IMR-90 (cell line): ENCODE measurements around the gene CRTAC1. TPM values are rescaled to one million over a fixed set of nuclear protein-coding genes. Genes with fewer than 3 reads are reported as not detected.

Source experiments
- ATAC-seq: fragments of 200-7000 bp; cut with Tn5 transposase; 2 replicates; pipeline ENCODE4 v1.9.1; 2020; ENCODE audit warnings: low read depth, mild to moderate bottlenecking, moderate library complexity
- BruUV-seq: library from RNA; stranded (reverse); fragments of 400-500 nt; replicated peaks from 2 replicates; lab custom pipeline; 2021; lab: Mats Ljungman, UMichigan
- CTCF ChIA-PET: fragments of 300-600 bp; formaldehyde crosslinking; extraction: SDS; loops from one replicate; lab custom pipeline; 2021; ENCODE audit warnings: antibody characterized with exemption; lab: Yijun Ruan, JAX
- POLR2A ChIA-PET: fragments of 300-600 bp; sonication (Branson Sonifier 250); formaldehyde crosslinking; loops from one replicate; lab custom pipeline; 2022; ENCODE audit warnings: antibody characterized with exemption; ENCODE audit not compliant: unreplicated experiment; lab: Charles Lee
- DNase-seq: peaks from one replicate; pipeline ENCODE4 v3.0.0; 2013
- H2AFZ ChIP-seq: replicated peaks from 2 replicates; pipeline ENCODE3; 2013; ENCODE audit warnings: low read length, mild to moderate bottlenecking; ENCODE audit not compliant: poor library complexity
- H2AK5ac ChIP-seq: 2 replicates; pipeline ENCODE4 v1.6.1; 2013; ENCODE audit warnings: low read depth, low read length, inconsistent platforms
- H2AK9ac ChIP-seq: replicated peaks from 2 replicates; pipeline ENCODE3; 2013; ENCODE audit warnings: mild to moderate bottlenecking, low read depth, low read length, moderate library complexity; ENCODE audit not compliant: poor library complexity
- H2BK120ac ChIP-seq: 2 replicates; pipeline ENCODE4 v1.6.1; 2013; ENCODE audit warnings: low read depth, low read length, inconsistent platforms
- H2BK15ac ChIP-seq: 3 replicates; pipeline ENCODE4 v1.6.1; 2013; ENCODE audit warnings: low read depth, low read length, inconsistent platforms
- H2BK20ac ChIP-seq: 2 replicates; pipeline ENCODE4 v1.6.1; 2013; ENCODE audit warnings: low read depth, mild to moderate bottlenecking, inconsistent platforms, low read length, moderate library complexity
- H2BK5ac ChIP-seq: 2 replicates; pipeline ENCODE4 v1.6.1; 2013; ENCODE audit warnings: mild to moderate bottlenecking, low read depth, low read length, inconsistent platforms; ENCODE audit not compliant: poor library complexity, severe bottlenecking
- H3K14ac ChIP-seq: replicated peaks from 2 replicates; pipeline ENCODE4 v1.6.1; 2013; ENCODE audit warnings: low read depth, low read length, inconsistent platforms
- H3K18ac ChIP-seq: 2 replicates; pipeline ENCODE4 v1.6.1; 2013; ENCODE audit warnings: low read depth, low read length, control low read depth
- H3K23ac ChIP-seq: 2 replicates; pipeline ENCODE4 v1.6.1; 2013; ENCODE audit warnings: low read depth, low read length, inconsistent platforms
- H3K27ac ChIP-seq: 2 replicates; pipeline ENCODE4 v1.5.1; 2013; ENCODE audit warnings: mild to moderate bottlenecking, control low read depth, low read length; ENCODE audit not compliant: insufficient read depth
- H3K27me3 ChIP-seq: 2 replicates; pipeline ENCODE4 v1.6.1; 2013; ENCODE audit warnings: low read length; ENCODE audit not compliant: control insufficient read depth, insufficient read depth
- H3K36me3 ChIP-seq: 2 replicates; pipeline ENCODE4 v1.6.1; 2013; ENCODE audit warnings: low read length, mixed read lengths; ENCODE audit not compliant: control insufficient read depth, insufficient read depth
- H3K4ac ChIP-seq: 2 replicates; pipeline ENCODE4 v1.6.1; 2013; ENCODE audit warnings: low read depth, low read length, inconsistent platforms
- H3K4me1 ChIP-seq: 2 replicates; pipeline ENCODE4 v1.6.1; 2013; ENCODE audit warnings: low read length, mixed read lengths; ENCODE audit not compliant: control insufficient read depth, insufficient read depth
- H3K4me2 ChIP-seq: 2 replicates; pipeline ENCODE4 v1.6.1; 2013; ENCODE audit warnings: low read depth, mild to moderate bottlenecking, control low read depth, low read length, moderate library complexity
- H3K4me3 ChIP-seq: 2 replicates; pipeline ENCODE4 v1.5.1; 2013; ENCODE audit warnings: low read depth, mild to moderate bottlenecking, control low read depth, low read length, moderate library complexity; ENCODE audit not compliant: insufficient read depth
- H3K56ac ChIP-seq: 2 replicates; pipeline ENCODE4 v1.6.1; 2013; ENCODE audit warnings: low read length, inconsistent platforms; ENCODE audit not compliant: insufficient read depth; ENCODE audit errors: extremely low read depth
- H3K79me1 ChIP-seq, 2 experiments: 2 replicates each; pipeline ENCODE4 v1.6.1; 2013; ENCODE audit warnings: low read length in 2 of 2, inconsistent platforms in 1 of 2, low read depth in 1 of 2
- H3K9ac ChIP-seq: 2 replicates; pipeline ENCODE4 v1.6.1; 2013; ENCODE audit warnings: low read depth, low read length, control low read depth
- H3K9me1 ChIP-seq: 2 replicates; pipeline ENCODE4 v1.6.1; 2013; ENCODE audit warnings: low read length, inconsistent platforms; ENCODE audit not compliant: insufficient read depth
- H3K9me3 ChIP-seq: 2 replicates; pipeline ENCODE4 v1.6.1; 2013; ENCODE audit warnings: low read length; ENCODE audit not compliant: control insufficient read depth, insufficient read depth
- H4K20me1 ChIP-seq: 2 replicates; pipeline ENCODE4 v1.6.1; 2013; ENCODE audit warnings: low read length, inconsistent platforms; ENCODE audit not compliant: insufficient read depth
- H4K5ac ChIP-seq: 2 replicates; pipeline ENCODE4 v1.6.1; 2013; ENCODE audit warnings: mild to moderate bottlenecking, low read depth, low read length, control low read depth
- H4K8ac ChIP-seq, 2 experiments: 2 replicates each; pipeline ENCODE4 v1.6.1; 2013; ENCODE audit warnings: low read depth in 2 of 2, low read length in 2 of 2, control low read depth in 1 of 2, inconsistent platforms in 1 of 2
- H4K91ac ChIP-seq: 2 replicates; pipeline ENCODE4 v1.6.1; 2013; ENCODE audit warnings: low read depth, low read length, inconsistent platforms; ENCODE audit not compliant: insufficient read depth
- FOS ChIP-seq: fragments of 150-350 bp; IDR thresholded peaks from 2 replicates; pipeline ENCODE4 v1.6.1; 2016; ENCODE audit warnings: low read depth, low read length
- MXI1 ChIP-seq: IDR thresholded peaks from 2 replicates; pipeline ENCODE4 v1.6.1; 2012; ENCODE audit warnings: low read depth, mild to moderate bottlenecking, low read length, moderate library complexity, borderline replicate concordance
- NFE2L2 ChIP-seq: fragments of 150-350 bp; IDR thresholded peaks from 2 replicates; pipeline ENCODE4 v1.6.1; 2016; ENCODE audit warnings: low read depth, mild to moderate bottlenecking, low read length
- SMC3 ChIP-seq: fragments of 150-350 bp; IDR thresholded peaks from 2 replicates; pipeline ENCODE4 v1.6.1; 2016; ENCODE audit warnings: low read depth, mild to moderate bottlenecking, antibody characterized with exemption, low read length, moderate library complexity
- WGBS, 2 experiments: methylation state at CpG; one replicate each; pipeline versions ENCODE4 v1.1.5 to v1.1.7; 2013; ENCODE audit warnings: missing lambda C conversion rate in 2 of 2; ENCODE audit not compliant: insufficient read length in 1 of 2; ENCODE audit errors: extremely low coverage in 2 of 2; 5-methylcytosine and 5-hydroxymethylcytosine counted together
- dilution Hi-C: fragments of 300-500 bp; cut with HindIII; formaldehyde crosslinking; loops from one replicate; pipeline ENCODE4 v1.14.3; 2018; ENCODE audit warnings: low sequenced_read_pairs; ENCODE audit not compliant: unreplicated experiment
- in situ Hi-C: fragments of 300-500 bp; cut with MboI; formaldehyde crosslinking; loops from 3 replicates; pipeline ENCODE4 v1.14.3; 2019; ENCODE audit warnings: low sequenced_read_pairs, inconsistent platforms, mixed read lengths
- intact Hi-C: fragments of 100-400 bp; cut with micrococcal nuclease; formaldehyde crosslinking; loops from 2 replicates; pipeline ENCODE4 v1.10.0; 2022
- polyA plus RNA-seq, 3 experiments: library from polyadenylated mRNA; depleted of rRNA; stranded (reverse); fragments of >200 nt; gene quantifications; 2 replicates each; pipeline ENCODE4 v1.2.3, GENCODE V29; 2012; ENCODE audit warnings: low replicate concordance in 1 of 3
- total RNA-seq: library from RNA; depleted of rRNA; stranded (reverse); fragments of >200 nt; gene quantifications from 2 replicates; pipeline ENCODE4 v1.2.3, GENCODE V29; 2012
- TF ChIP-seq, protein P1 (sequence below): fragments of 150-350 bp; IDR thresholded peaks from 2 replicates; pipeline ENCODE4 v1.6.1; 2017; ENCODE audit warnings: mild to moderate bottlenecking, antibody characterized with exemption, low read length, low read depth
- TF ChIP-seq, protein P2 (sequence below): conservative IDR thresholded peaks from 2 replicates; pipeline ENCODE4 v1.5.1; 2012; ENCODE audit warnings: mild to moderate bottlenecking, low read depth, low read length, improper control_type of control experiment

CRTAC1 gene
- total and polyA plus RNA-seq, 2 of the 4 experiments (the other 2 are of a cell fraction): not detected

DNA sequence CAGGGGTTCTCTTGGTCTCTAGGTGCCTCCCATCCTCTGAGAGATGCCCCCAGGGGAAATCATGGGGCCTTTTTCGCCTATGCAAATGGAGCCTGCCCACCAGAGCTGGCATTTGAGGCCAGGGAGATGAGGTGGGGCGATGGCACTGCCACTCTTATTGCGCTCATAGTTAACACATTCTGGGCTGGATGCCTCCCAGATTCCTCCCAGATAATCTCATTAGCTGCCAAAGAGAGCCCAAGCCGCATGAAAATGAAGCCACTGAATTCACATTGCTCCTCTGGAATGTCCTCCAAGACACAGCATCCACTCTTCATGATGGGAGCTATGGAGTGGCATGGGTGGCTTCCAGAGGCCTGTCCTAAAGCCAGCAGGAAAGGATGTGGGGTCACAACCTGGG is 119.8 kb downstream of the CRTAC1 start:
- Histone ChIP-seq H3K23ac (no peak overlapping the region), H3K4me3 (no peak overlapping the region), H2BK20ac (no peak overlapping the region), H3K9me1 (no peaks in the 10 kb centered on the region), H2BK5ac (no peak overlapping the region), H3K9ac (no peak overlapping the region), H2BK15ac (no peak overlapping the region), H3K18ac (no peak overlapping the region), H3K4me1 (no peaks in the 10 kb centered on the region), H4K91ac (no peak overlapping the region), H3K56ac (no peak overlapping the region), H3K27ac (no peak overlapping the region), H3K4ac (no peak overlapping the region), H3K14ac (no peak overlapping the region), H2AFZ (no peak overlapping the region), H3K79me1 (no peaks in the 10 kb centered on the region), H4K20me1 (no peaks in the 10 kb centered on the region), H3K9me3 (no peaks in the 10 kb centered on the region), H3K4me2 (no peak overlapping the region), H3K36me3 (no peaks in the 10 kb centered on the region), H4K8ac (no peak overlapping the region), H4K5ac (no peak overlapping the region), H3K27me3 (peaks cover 32% of the 10 kb centered on the region), H2AK5ac (no peak overlapping the region), H2AK9ac (no peak overlapping the region), H2BK120ac (no peak overlapping the region)
- no peak for ATAC-seq
- dilution Hi-C loops: no loop called here
- in situ Hi-C loops: loop anchor here (10.0 kb wide), 1 partner anchor 134 kb away; no protein-coding TSS in a partner anchor
- BruUV-seq: no TSS peak
- TF ChIP-seq MXI1: no peak
- no peak for TF ChIP-seq SMC3
- TF ChIP-seq FOS: no peak
- TF ChIP-seq, protein P1, sequence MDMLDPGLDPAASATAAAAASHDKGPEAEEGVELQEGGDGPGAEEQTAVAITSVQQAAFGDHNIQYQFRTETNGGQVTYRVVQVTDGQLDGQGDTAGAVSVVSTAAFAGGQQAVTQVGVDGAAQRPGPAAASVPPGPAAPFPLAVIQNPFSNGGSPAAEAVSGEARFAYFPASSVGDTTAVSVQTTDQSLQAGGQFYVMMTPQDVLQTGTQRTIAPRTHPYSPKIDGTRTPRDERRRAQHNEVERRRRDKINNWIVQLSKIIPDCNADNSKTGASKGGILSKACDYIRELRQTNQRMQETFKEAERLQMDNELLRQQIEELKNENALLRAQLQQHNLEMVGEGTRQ: no peak
- TF ChIP-seq, protein P2, sequence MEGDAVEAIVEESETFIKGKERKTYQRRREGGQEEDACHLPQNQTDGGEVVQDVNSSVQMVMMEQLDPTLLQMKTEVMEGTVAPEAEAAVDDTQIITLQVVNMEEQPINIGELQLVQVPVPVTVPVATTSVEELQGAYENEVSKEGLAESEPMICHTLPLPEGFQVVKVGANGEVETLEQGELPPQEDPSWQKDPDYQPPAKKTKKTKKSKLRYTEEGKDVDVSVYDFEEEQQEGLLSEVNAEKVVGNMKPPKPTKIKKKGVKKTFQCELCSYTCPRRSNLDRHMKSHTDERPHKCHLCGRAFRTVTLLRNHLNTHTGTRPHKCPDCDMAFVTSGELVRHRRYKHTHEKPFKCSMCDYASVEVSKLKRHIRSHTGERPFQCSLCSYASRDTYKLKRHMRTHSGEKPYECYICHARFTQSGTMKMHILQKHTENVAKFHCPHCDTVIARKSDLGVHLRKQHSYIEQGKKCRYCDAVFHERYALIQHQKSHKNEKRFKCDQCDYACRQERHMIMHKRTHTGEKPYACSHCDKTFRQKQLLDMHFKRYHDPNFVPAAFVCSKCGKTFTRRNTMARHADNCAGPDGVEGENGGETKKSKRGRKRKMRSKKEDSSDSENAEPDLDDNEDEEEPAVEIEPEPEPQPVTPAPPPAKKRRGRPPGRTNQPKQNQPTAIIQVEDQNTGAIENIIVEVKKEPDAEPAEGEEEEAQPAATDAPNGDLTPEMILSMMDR: no peak
- no peak for TF ChIP-seq NFE2L2
- no peak for DNase-seq
- intact Hi-C loops: loop anchor here (5.0 to 10.0 kb wide), 3 partner anchors 557 to 1337 kb away; no protein-coding TSS in a partner anchor
- POLR2A ChIA-PET: no interaction called here
- 20% methylated on average over 1 of the region's 4 CpGs; no CpG with 5 or more reads in 1 of the 2 experiments for WGBS, 2 experiments
- CTCF ChIA-PET: interaction anchor here (1.4 kb wide), 1 partner anchor 135 kb away, joined by 3 read pairs; no protein-coding TSS in a partner anchor
